Fibroblast of villous mesenchyme (primary cell): ENCODE measurements around the gene ZNF440. TPM values are rescaled to one million over a fixed set of nuclear protein-coding genes. Genes with fewer than 3 reads are reported as not detected.

Experiments
- DNase-seq: peaks from one replicate; pipeline ENCODE4 v3.0.0-alpha.2; 2010; ENCODE audit warnings: low read depth
- H3K4me3 ChIP-seq: 2 replicates; pipeline ENCODE4 v1.5.1; 2011; ENCODE audit warnings: low read depth, mild to moderate bottlenecking, low read length
- total RNA-seq: library from RNA; depleted of rRNA; stranded (reverse); fragments of >200 nt; gene quantifications from 2 replicates; pipeline ENCODE4 v1.2.3, GENCODE V29; 2012
- TF ChIP-seq, protein P1 (sequence below): IDR thresholded peaks from 2 replicates; pipeline ENCODE4 v1.5.1; 2012; ENCODE audit warnings: low read depth, mild to moderate bottlenecking, low read length; ENCODE audit not compliant: insufficient read depth

ZNF440 gene
- total RNA-seq, 1 donor, result 9.5 TPM

- TF ChIP-seq, protein P1, sequence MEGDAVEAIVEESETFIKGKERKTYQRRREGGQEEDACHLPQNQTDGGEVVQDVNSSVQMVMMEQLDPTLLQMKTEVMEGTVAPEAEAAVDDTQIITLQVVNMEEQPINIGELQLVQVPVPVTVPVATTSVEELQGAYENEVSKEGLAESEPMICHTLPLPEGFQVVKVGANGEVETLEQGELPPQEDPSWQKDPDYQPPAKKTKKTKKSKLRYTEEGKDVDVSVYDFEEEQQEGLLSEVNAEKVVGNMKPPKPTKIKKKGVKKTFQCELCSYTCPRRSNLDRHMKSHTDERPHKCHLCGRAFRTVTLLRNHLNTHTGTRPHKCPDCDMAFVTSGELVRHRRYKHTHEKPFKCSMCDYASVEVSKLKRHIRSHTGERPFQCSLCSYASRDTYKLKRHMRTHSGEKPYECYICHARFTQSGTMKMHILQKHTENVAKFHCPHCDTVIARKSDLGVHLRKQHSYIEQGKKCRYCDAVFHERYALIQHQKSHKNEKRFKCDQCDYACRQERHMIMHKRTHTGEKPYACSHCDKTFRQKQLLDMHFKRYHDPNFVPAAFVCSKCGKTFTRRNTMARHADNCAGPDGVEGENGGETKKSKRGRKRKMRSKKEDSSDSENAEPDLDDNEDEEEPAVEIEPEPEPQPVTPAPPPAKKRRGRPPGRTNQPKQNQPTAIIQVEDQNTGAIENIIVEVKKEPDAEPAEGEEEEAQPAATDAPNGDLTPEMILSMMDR, result no peak
- no peak overlapping the region for H3K4me3 ChIP-seq
- peak; percentile 8 for DNase-seq
These were observed 32.6 kb upstream of the ZNF440 start for GRCh38 chr19:11781295-11782057.

DNA sequence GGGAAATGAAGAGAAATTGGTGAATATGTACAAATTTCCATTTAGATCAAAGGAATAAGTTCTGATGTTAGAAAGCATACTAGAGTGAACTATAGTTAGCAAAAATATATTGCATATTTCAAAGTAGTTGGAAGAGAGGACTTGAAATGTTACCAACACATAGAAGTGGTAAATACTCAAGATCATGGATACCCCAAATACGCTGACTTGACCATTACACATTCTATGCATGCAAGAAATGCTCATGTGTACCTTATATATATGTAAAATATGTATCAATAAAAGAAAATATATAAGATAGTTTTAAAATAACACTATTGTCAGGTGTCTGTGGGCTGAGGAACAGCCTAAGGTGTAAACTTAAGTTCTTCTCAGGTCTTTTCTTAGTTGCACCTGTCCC is 30.3 kb upstream of the ZNF440 start:
- TF ChIP-seq, protein P1, result no peak
- DNase-seq, result no peak
- no peak overlapping the region for H3K4me3 ChIP-seq

- DNase-seq, result no peak
- H3K4me3 ChIP-seq, result no peak overlapping the region
- TF ChIP-seq, protein P1, result no peak
These were observed 29.7 kb upstream of the ZNF440 start for GRCh38 chr19:11784356-11784755.

GRCh38 chr19:11787536-11787935 is 26.5 kb upstream of the ZNF440 start:
- no peak overlapping the region for H3K4me3 ChIP-seq
- TF ChIP-seq, protein P1, result no peak
- no peak for DNase-seq

DNA sequence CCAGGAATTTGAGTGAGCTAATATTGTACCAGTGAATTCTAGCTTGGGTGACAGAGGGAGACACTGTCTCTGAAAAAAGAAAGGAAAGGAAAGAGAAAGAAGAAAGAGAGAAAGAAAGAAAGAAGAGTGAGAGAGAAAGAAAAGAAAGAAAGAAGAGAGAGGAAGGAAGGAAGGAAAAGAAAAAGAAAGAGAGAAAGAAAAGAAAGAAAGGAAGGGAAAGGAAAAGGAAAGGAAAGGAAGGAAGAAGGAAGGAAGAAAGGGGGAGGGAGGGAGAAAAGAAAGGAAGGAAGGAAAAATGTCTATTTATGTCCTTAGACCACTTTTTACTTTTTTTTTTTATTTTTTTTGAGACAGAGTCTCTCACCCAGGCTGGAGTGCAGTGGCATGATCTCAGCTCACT is 21.1 kb upstream of the ZNF440 start:
- H3K4me3 ChIP-seq, result no peak overlapping the region
- DNase-seq, result no peak
- TF ChIP-seq, protein P1, result no peak

DNA sequence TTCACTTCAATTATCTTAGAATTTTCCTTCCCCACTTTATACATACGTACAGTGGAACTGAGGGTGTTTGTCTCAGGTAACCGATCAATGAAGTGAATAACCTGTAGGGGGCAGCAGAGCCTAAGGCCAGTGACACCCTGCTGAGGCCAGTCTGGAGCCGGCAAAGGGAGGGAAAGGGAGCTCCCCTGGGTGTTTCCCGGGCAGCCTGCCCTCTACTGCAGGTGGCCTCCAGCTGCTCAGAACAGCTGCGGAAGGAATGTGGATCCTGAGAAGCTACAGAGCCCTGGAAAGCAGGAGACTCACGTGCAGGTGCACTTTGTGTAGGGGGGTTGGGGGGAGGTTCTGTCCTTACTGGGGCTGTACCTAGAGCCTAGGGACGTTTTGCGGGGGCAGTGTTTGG is 16.6 kb upstream of the ZNF440 start:
- TF ChIP-seq, protein P1, result peak; percentile 87
- no peak overlapping the region for H3K4me3 ChIP-seq
- peak; percentile 89 for DNase-seq
